Fibroblast of pulmonary artery (primary cell): ENCODE measurements around the gene METTL24.

Experiments
- DNase-seq: peaks from one replicate; pipeline ENCODE4 v3.0.0-alpha.2; 2010; ENCODE audit warnings: low read depth
- H3K4me3 ChIP-seq: replicated peaks from 2 replicates; pipeline ENCODE4 v1.5.1; 2011; ENCODE audit warnings: low read depth, mild to moderate bottlenecking, control low read depth, low read length, moderate library complexity
- CTCF ChIP-seq: IDR thresholded peaks from 2 replicates; pipeline ENCODE4 v1.5.1; 2011; ENCODE audit warnings: mild to moderate bottlenecking, control low read depth, low read length, inconsistent platforms; ENCODE audit errors: missing control alignments

The METTL24 gene

GRCh38 chr6:110324548-110324947, 33.6 kb downstream of the METTL24 start:
- no peak overlapping the region for H3K4me3 ChIP-seq
- no peak for TF ChIP-seq CTCF
- no peak for DNase-seq

- TF ChIP-seq CTCF, result no peak
- no peak overlapping the region for H3K4me3 ChIP-seq
- no peak for DNase-seq
These were observed 34.9 kb downstream of the METTL24 start for GRCh38 chr6:110323258-110323657.

GRCh38 chr6:110322874-110323242, 35.3 kb downstream of the METTL24 start:
- H3K4me3 ChIP-seq, result no peak overlapping the region
- DNase-seq, result no peak

GRCh38 chr6:110322151-110322873, 35.8 kb downstream of the METTL24 start:
- H3K4me3 ChIP-seq, result no peak overlapping the region
- no peak for TF ChIP-seq CTCF
- DNase-seq, result no peak

More at GRCh38 chr6:110322874-110323242, 35.3 kb downstream of the METTL24 start:
- TF ChIP-seq CTCF, result no peak

GRCh38 chr6:110320307-110320706, 37.8 kb downstream of the METTL24 start:
- TF ChIP-seq CTCF, result no peak
- no peak for DNase-seq
- no peak overlapping the region for H3K4me3 ChIP-seq

- no peak overlapping the region for H3K4me3 ChIP-seq
- TF ChIP-seq CTCF, result no peak
- DNase-seq, result no peak
These were observed 38.3 kb downstream of the METTL24 start for GRCh38 chr6:110319843-110320242.

GRCh38 chr6:110319381-110319780, 38.8 kb downstream of the METTL24 start:
- H3K4me3 ChIP-seq, result no peak overlapping the region
- DNase-seq, result no peak
- no peak for TF ChIP-seq CTCF
